C4-2B (cell line): ENCODE measurements around the gene DCDC2C.
"Not testable (repeated sequence)": the region's sequence is repeated elsewhere in the genome, so short reads cannot be mapped to it uniquely, and the experiment has no call there.

Experiments
- H3K27ac ChIP-seq: fragments of 450-650 bp; 2 replicates; pipeline ENCODE4 v1.5.1; 2017
- ZFX ChIP-seq: fragments of 450-650 bp; IDR thresholded peaks from 2 replicates; pipeline ENCODE4 v1.6.1; 2017
- TF ChIP-seq, protein P1 (sequence below): fragments of 450-650 bp; conservative IDR thresholded peaks from 2 replicates; pipeline ENCODE4 v1.5.1; 2017; ENCODE audit warnings: mild to moderate bottlenecking

The DCDC2C gene

GRCh38 chr2:3806730-3807129, 103.4 kb downstream of the DCDC2C start:
- H3K27ac ChIP-seq = no peak overlapping the region
- TF ChIP-seq, protein P1, sequence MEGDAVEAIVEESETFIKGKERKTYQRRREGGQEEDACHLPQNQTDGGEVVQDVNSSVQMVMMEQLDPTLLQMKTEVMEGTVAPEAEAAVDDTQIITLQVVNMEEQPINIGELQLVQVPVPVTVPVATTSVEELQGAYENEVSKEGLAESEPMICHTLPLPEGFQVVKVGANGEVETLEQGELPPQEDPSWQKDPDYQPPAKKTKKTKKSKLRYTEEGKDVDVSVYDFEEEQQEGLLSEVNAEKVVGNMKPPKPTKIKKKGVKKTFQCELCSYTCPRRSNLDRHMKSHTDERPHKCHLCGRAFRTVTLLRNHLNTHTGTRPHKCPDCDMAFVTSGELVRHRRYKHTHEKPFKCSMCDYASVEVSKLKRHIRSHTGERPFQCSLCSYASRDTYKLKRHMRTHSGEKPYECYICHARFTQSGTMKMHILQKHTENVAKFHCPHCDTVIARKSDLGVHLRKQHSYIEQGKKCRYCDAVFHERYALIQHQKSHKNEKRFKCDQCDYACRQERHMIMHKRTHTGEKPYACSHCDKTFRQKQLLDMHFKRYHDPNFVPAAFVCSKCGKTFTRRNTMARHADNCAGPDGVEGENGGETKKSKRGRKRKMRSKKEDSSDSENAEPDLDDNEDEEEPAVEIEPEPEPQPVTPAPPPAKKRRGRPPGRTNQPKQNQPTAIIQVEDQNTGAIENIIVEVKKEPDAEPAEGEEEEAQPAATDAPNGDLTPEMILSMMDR = no peak
- TF ChIP-seq ZFX = no peak

GRCh38 chr2:3807853-3808252, 104.5 kb downstream of the DCDC2C start:
- TF ChIP-seq, protein P1 = no peak
- no peak for TF ChIP-seq ZFX
- H3K27ac ChIP-seq = no peak overlapping the region

DNA sequence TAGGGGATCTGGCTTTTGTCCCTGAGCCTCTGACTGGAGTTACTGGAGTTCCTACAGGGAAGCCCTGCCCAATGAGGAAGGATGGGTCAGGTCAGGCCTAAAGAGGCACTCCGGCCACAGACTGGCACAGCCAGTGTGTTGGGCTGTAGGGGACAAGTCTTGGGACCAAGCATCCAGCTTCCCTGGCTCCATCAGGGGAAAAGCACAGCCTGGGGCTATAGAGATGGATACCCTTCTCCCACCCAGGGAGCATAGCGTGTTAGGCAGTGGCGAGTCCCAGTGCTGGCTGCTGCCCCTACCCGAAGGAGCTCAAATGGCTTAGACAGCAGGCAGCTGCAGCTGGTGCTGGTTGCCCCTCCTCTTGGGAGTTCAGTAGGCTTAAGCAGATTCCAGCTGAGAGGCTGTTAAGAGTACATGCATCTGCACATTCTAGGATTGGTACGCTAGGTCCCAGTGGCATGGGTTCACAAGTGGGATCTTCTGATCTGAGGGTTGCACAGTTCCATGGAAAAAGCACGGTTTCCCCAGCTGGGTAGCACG, 111.4 kb downstream of the DCDC2C start:
- TF ChIP-seq, protein P1 = no peak
- no peak for TF ChIP-seq ZFX
- no peak overlapping the region for H3K27ac ChIP-seq

DNA sequence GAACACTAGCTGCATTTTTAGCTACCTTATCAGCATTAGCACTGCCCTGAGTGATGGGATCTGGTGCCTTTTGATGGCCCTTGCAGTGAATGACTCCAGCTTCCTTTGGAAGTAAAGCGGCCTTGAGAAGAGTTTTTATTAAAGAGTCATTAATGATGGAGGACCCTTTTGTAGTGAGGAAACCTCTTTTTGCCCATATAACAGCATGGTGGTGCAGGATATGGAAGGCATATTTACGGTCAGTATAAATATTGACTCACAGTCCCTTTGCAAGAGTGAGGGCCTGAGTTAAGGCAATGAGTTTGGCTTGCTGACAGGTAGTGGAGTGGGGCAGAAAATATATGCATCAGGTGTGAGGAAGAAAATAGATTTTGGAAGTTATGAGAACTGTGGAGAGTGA, 113.8 kb downstream of the DCDC2C start:
- not testable (repeated sequence) for H3K27ac ChIP-seq

GRCh38 chr2:3823748-3824147, 120.4 kb downstream of the DCDC2C start:
- H3K27ac ChIP-seq = peak overlapping the region; percentile 80; the same call in 1 of the 2 replicates
- no peak for TF ChIP-seq ZFX
- TF ChIP-seq, protein P1 = no peak

DNA sequence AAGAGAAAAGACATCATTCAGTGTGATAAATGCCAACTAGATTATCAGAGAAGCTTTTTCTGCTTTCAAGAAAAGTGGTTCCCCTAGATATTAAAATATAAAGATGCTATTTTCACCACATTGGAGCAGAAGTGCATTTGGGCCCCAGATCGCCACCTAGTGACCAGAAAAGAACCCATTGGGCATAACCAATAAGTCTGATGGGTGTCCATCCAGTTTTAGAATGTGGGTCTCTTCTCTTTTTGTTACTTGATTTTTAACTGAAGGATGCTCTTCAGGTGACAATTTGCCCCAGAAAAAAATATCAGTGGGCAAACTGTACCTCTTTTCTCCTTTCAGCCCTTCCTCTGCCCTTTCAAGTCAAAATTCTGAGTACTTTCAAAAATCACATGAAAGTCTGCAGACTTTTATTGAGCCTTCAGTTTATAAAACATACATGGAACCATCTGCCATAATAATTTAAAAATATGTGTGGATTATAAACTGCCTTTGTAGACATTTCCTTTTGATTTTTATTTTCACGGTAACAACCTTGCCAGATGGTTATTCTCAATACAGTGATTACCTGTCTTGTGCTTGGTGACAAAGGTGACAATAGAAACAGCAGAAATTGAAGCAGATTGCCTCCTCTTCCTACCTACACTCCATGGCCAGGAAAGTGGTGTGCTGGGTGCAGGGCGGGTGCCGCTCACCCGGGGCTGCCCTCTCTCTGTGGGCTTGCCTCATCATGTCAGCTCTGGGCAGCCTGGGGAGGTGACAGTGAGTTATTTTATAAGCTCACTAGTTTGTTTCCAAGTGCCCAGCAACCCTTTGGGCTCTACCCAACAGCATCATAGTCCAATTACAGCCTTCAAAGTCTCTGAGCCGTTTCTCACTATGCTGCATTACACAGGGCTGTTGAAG, 124.5 kb downstream of the DCDC2C start:
- TF ChIP-seq, protein P1 = peak; percentile 87
- no peak for TF ChIP-seq ZFX
- no peak overlapping the region for H3K27ac ChIP-seq

DNA sequence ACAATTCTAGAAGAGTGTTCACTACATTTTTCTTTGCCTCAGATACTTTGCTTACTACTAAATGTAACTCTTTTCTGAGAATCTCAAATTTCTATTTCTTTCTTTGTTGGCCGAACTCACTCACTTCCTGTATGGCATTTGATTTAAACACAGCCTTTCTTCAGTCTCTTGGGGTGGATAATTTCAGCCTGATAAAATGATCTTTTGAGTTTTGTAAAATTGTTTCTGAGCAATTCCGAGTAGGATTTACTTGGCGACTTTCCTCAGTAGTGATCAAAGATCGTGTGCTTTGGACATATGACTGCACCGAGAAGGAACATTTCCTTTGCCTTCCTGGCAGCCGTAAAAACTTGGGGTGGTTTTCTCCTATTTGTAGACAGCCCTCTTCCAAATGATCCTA, 127.4 kb downstream of the DCDC2C start:
- TF ChIP-seq, protein P1 = no peak
- no peak for TF ChIP-seq ZFX
- H3K27ac ChIP-seq = no peak overlapping the region
